Measurements from ENCODE around the gene MBD3L3.
"Not testable (repeated sequence)": the region's sequence is repeated elsewhere in the genome, so short reads cannot be mapped to it uniquely, and the experiment has no call there.

Gene MBD3L3

GRCh38 chr19:7059977-7060376 lies 1.5 kb upstream of the MBD3L3 start:
- not testable (repeated sequence) for DNase-seq

DNA sequence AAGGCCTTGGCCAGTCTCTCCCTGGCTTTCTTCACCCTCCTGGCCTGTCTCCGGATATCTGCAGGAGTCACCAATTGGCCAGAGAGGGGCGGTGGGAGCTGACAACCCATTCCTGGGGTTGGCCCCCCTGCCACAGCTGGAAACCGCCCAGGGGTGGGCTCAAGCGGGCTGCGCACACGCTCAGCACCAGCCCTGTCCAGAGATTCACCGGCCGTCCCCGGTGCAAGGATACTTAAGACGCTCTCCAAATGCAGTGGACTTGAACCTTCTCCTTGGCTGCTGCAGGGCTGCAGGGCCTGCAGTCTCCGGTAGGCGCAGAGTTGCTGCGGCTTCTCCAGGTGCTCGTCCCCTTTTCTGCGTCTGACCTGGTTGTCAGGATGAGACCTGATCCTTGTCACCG lies 2.1 kb downstream of the MBD3L3 start:
- DNase-seq = not testable (repeated sequence)

DNA sequence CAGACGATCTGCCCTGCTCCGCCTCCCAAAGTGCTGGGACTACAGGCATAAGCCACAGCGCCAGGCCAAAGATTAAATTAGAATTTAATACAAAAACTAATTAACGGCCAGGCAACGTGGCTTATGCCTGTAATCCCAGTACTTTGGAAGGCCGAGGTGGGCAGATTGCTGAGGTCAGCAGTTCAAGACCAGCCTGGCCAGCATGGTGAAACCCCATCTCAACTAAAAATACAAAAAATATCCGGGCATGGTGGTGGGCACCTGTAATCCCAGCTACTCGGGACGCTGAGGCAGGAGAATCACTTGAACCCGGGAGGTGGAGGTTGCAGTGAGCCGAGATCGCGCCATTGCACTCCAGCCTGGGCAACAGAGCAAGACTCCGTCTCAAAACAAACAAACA lies 2.8 kb downstream of the MBD3L3 start:
- not testable (repeated sequence) for DNase-seq

DNA sequence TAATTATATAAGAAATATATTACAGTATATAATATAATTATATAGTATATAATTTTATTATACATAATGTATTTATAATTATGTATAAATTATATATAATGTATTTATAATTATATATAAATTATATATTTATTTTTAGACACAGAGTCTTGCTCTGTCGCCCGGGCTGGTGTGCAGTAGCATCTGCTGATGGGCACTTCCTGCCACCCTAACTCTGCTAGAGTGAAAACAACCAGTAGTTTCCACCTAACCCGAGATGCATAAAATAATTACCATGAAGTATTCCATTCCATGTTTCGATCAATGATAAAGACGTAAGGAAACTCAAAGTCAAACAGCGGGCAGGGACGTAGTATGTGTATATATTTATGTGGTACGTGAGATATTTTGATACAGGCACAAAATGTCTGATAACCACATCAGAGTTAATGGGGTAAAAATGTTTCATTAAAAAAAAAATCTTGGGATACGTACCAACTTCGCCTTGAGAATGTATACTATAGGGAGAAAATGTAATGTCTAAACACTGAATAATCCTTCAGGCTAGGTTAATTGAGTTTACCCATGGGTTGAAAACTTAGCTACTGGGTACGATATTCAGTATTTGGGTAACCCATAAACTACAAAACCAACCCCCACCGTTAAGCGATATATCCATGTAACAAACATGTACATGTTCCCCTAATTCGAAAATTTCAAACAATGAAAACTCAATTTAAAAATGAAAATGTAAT lies 3.7 kb downstream of the MBD3L3 start:
- DNase-seq = not testable (repeated sequence)

- DNase-seq = not testable (repeated sequence)
Measured at GRCh38 chr19:7052896-7053295, 5.6 kb downstream of the MBD3L3 start.

DNA sequence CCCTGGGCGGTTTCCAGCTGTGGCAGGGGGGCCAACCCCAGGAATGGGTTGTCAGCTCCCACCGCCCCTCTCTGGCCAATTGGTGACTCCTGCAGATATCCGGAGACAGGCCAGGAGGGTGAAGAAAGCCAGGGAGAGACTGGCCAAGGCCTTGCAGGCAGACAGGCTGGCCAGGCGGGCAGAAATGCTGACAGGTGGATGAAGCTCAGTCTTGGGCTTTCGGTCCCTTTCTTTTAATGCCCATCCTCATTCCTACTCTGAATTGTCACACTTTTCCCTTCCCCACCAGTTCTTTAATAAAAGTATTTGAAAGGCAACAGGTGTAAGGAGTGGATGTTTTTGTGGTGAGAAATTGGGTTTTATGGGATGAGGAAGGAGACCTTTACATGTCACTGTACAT lies 7.1 kb downstream of the MBD3L3 start:
- not testable (repeated sequence) for DNase-seq

DNA sequence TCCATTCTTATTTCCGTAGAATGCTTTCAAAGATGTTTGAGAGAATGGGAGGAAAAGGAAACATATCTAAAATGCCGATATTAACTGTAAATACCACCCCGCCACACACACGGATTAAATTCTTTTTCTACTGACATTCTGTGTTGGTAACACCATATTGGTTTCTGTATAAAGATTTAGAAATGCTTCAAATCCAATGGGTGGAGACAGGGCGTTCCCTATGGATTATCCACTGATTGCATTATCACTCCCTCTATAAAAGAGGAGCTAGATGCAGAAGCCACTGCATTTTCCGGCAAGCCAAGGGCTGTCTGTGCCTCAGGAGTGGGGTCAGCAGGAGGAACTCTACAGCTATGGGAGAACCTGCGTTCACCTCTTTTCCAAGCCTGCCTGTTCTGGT lies 9.5 kb downstream of the MBD3L3 start, which contains the start of gene MBD3L2:
TSS of gene MBD3L2 (plus strand) at position 301 of the 400 bp plus-strand sequence. CDS start at position 354, 53 bp downstream.
- not testable (repeated sequence) for DNase-seq

- DNase-seq = not testable (repeated sequence)
Measured at GRCh38 chr19:7041563-7041962, 16.9 kb downstream of the MBD3L3 start.

- not testable (repeated sequence) for DNase-seq
Measured at GRCh38 chr19:7040079-7040478, 18.4 kb downstream of the MBD3L3 start, which contains the start of gene MBD3L4. Gene MBD3L4 (minus strand): TSS chr19:7040179. CDS start chr19:7040144, 35 bp downstream.

- not testable (repeated sequence) for DNase-seq
Measured at GRCh38 chr19:7030278-7030677, 28.2 kb downstream of the MBD3L3 start, which contains the start of gene MBD3L5. Gene MBD3L5 (plus strand): TSS chr19:7030578. CDS start chr19:7030612, 34 bp downstream.

DNA sequence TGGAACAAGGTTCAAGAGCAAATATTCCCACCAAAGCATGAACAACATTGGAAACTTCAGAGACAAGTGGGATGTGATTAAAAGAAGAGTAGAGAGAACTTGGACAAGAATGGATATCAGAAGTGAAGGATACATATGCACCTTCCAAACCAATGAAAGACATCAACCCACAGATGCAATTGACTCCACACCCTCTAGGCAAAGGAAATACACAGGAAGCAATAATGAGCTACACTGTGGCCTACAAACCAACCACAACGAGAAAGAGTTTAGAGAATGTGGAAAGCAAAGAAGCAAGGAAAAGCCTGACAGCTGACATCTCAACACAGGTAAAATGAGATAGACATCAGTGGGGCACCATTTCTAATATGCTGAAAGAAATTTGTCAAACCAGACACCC lies 29.7 kb downstream of the MBD3L3 start:
- not testable (repeated sequence) for DNase-seq

GRCh38 chr19:7021331-7021730 lies 37.1 kb downstream of the MBD3L3 start, which contains the start of gene MBD3L2B:
Gene MBD3L2B (minus strand): TSS chr19:7021431. CDS start chr19:7021397, 34 bp downstream.
- not testable (repeated sequence) for DNase-seq

- no peak for DNase-seq
Measured at GRCh38 chr19:7018828-7019227, 39.6 kb downstream of the MBD3L3 start.

DNA sequence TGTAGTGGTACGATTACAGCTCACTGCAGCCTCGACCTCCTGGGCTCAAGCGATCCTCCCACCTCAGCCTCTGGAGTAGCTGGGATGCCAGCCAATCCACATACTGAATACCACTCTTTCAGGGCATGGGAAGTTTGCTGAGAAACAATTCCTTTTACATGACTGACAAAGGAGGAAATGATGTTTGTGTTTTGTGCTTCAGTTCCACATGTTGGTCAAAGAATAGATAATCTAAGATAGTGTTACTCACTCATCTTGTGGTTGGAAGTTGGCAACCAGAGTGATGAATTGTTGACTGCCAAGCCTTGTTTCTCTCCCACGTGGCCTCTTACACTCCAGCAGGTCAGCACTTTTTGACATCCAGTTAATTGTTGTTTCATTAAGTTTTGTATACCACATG lies 44.8 kb downstream of the MBD3L3 start:
- no peak for DNase-seq

GRCh38 chr19:7010722-7011593 lies 47.5 kb downstream of the MBD3L3 start:
- no peak for DNase-seq

- no peak for DNase-seq
Measured at GRCh38 chr19:7007859-7008258, 50.6 kb downstream of the MBD3L3 start.
